ENCODE results near the gene CAMK2A. TPM values are rescaled to one million over a fixed set of nuclear protein-coding genes. Genes with fewer than 3 reads are reported as not detected.

CAMK2A gene
- polyA plus RNA-seq, 6 donors from 2014 or later: not detected

DNA sequence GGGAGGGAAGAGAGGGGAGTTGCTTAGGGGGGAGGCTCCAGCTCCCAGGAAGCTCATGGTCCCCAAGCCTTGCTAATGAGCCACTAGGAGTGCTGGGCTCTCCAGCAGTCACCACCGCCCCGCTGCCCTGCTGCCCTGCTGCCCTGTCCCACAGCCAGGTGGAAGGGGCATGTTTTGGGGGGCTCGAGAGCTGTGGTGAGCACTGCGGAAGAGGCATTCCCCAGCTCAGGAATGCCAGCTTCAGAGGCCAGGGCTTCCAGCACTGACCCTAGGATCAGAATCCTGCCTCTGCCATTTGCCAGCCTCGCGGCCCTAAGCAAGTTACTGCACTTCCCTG lies 82.8 kb downstream of the CAMK2A start:
- H3K4me1 Mint-ChIP-seq: peaks cover 0 to 16% (median 15%) of the 10 kb centered on the region in 3 donors
- ATAC-seq (ENCODE audit: low read depth in 2 of 2) (no peak), DNase-seq (no peak)
- no peaks in the 10 kb centered on the region for H3K36me3 Mint-ChIP-seq
- H3K9me3 Mint-ChIP-seq: peaks cover 0 to 2% (median 0%) of the 10 kb centered on the region in 7 donors
- no peak overlapping the region for H3K4me3 Mint-ChIP-seq
- H3K27me3 Mint-ChIP-seq: peaks cover 13 to 50% (median 47%) of the 10 kb centered on the region in 3 donors
- H3K27ac Mint-ChIP-seq: no peak overlapping the region

DNA sequence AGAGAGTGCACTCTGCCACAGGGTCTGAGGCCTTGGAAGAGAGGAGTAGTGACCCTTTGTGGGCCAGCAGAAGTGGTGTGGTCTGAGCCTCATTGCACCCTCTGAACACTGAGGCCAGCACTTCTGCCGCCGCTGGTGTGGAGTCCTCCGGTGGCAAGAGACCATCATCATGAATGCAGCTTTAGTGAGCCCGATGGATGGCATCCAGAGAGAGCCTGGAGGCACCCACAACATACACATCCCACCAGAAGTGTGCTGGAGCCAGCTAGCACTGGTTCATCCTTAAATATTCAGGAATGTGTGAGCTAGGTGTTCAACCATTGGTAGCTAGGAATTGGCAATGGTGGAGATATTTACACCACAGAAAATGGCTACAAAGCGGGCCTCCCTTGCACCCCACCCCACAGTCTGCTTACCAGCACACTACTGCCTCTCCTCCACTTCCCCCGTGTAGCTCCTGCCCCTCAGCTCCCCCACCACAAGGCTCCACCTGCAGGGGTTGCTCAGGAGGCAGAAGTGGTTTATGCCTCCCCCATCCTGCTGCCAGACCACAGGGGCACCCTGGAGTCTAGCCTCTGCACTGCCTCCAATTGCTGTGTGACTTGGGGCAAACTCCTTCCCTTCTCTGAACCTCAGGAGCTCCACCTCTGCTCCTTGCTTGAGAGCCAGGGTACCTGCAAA lies 83.3 kb downstream of the CAMK2A start:
- Mint-ChIP-seq H3K36me3 (no peaks in the 10 kb centered on the region), H3K27ac (no peak overlapping the region), H3K9me3 (peaks cover 0 to 2% (median 0%) of the 10 kb centered on the region in 7 donors), H3K4me1 (peaks cover 0 to 16% (median 15%) of the 10 kb centered on the region in 3 donors), H3K4me3 (no peak overlapping the region), H3K27me3 (peaks cover 13 to 48% (median 42%) of the 10 kb centered on the region in 3 donors)
- DNase-seq (no peak), ATAC-seq (ENCODE audit: low read depth in 2 of 2) (no peak)

DNA sequence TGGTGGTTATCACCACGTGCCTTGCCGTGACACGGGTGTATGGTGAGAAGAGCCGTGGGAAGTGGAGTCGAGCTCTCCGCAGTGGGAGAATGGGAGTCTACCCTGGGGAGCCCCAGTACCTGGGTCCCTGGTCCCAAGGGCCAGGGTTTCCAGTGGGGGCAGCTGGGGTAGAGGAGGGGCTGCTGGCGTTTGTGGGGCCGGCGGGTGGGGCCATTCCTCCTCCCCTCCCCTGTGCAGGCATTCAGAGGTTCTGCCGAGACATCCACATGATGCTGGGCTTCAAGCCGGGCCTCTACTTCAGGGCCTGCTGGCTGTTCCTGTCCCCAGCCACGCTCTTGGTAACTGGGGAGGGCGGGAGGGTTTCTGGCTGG lies 85.0 kb downstream of the CAMK2A start:
- Mint-ChIP-seq H3K27me3 (peaks cover 18 to 42% (median 29%) of the 10 kb centered on the region in 3 donors), H3K36me3 (no peaks in the 10 kb centered on the region), H3K27ac (no peak overlapping the region), H3K4me1 (peaks cover 0 to 10% (median 9%) of the 10 kb centered on the region in 3 donors), H3K9me3 (peaks cover 0 to 2% (median 0%) of the 10 kb centered on the region in 7 donors), H3K4me3 (peak overlapping the region in 1 of 8 donors; percentile 60)
- ATAC-seq (ENCODE audit: low read depth in 2 of 2) (no peak), DNase-seq (no peak)

DNA sequence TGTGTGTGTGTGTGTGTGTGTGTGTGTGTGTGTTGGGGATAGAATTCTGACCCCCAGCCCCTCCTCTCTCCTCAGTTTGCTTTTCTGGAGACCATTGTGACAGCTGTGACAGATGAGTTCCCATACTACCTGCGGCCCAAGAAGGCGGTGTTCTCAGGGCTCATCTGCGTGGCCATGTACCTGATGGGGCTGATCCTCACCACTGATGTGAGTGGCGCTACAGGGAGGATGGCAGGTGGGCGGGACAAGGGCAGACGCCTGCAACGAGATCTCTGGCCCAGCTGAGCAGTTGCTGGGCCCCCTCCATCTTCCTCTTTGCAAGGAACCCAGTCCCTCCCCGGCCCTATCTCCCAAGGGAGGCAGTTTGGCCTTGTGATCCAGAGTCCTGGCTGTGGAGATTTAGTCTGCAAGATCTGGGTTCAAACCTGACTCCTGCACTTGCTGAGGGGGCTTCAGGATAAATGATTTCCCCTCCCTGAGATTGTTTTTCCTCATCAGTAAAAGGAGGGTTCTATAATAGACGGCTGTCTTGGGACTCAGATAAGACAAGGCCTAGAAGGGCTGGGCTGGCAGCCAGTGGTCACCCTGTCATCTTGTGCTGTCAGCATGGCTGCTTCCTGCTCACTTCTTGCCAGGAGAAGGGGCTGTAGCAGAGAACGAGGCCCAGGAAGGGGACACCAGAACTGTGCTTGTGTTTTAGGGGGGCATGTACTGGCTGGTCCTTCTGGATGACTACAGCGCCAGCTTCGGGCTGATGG lies 85.6 kb downstream of the CAMK2A start:
- no peaks in the 10 kb centered on the region for H3K36me3 Mint-ChIP-seq

DNA sequence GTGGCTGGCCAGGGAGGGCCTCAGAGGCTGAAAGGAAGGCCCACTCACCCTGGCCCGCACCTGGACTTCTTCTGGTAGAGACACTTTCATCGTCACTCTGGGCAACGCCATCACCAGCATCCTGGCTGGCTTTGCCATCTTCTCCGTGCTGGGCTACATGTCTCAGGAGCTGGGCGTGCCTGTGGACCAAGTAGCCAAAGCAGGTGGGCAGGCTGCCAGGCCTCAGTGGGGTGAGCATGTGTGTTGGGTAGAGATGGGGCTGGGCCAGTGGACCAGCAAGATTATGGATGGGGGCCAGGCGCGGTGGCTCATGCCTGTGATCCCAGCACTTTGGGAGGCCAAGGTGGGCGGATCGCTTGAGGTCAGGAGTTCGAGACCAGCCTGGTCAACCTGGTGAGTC lies 87.1 kb downstream of the CAMK2A start:
- DNase-seq (no peak), ATAC-seq (ENCODE audit: low read depth in 2 of 2) (no peak)
- no peaks in the 10 kb centered on the region for H3K36me3 Mint-ChIP-seq
- H3K9me3 Mint-ChIP-seq: no peaks in the 10 kb centered on the region
- no peak overlapping the region for H3K27ac Mint-ChIP-seq
- peaks cover 21 to 42% (median 27%) of the 10 kb centered on the region in 3 donors for H3K27me3 Mint-ChIP-seq
- H3K4me1 Mint-ChIP-seq: no peaks in the 10 kb centered on the region
- H3K4me3 Mint-ChIP-seq: no peak overlapping the region

More for the DNA sequence above, 85.6 kb downstream of the CAMK2A start:
- no peak for ATAC-seq (ENCODE audit: low read depth in 2 of 2)
- no peak overlapping the region for H3K27ac Mint-ChIP-seq
- DNase-seq: no peak
- H3K4me1 Mint-ChIP-seq: peaks cover 0 to 5% (median 3%) of the 10 kb centered on the region in 3 donors
- peak overlapping the region in 1 of 8 donors; percentile 60 for H3K4me3 Mint-ChIP-seq
- H3K27me3 Mint-ChIP-seq: peaks cover 18 to 42% (median 29%) of the 10 kb centered on the region in 3 donors
- peaks cover 0 to 2% (median 0%) of the 10 kb centered on the region in 7 donors for H3K9me3 Mint-ChIP-seq

DNA sequence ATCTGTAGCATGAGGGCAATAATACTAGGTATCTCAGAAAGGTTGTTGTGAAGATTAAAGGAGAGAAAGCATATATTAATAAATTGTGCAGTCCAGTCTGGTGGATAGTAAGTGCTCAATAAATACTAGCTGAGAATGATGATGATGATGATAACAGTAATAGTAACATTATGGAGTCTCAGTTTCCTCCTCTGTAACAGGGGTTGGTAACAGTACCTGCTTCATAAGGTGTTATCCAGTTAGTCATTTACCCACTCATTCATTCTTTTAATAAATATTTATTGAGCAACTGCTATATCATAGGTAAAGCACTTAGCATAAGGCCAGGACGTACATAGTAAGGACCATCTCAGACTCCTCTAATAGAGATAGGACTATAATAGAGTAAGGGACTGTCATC lies 92.1 kb downstream of the CAMK2A start:
- no peaks in the 10 kb centered on the region for H3K4me1 Mint-ChIP-seq
- no peaks in the 10 kb centered on the region for H3K9me3 Mint-ChIP-seq
- H3K36me3 Mint-ChIP-seq: no peaks in the 10 kb centered on the region
- no peak overlapping the region for H3K27ac Mint-ChIP-seq
- DNase-seq (no peak), ATAC-seq (ENCODE audit: low read depth in 2 of 2) (no peak)
- no peak overlapping the region for H3K4me3 Mint-ChIP-seq
- H3K27me3 Mint-ChIP-seq: peaks cover 42 to 77% (median 46%) of the 10 kb centered on the region in 3 donors

DNA sequence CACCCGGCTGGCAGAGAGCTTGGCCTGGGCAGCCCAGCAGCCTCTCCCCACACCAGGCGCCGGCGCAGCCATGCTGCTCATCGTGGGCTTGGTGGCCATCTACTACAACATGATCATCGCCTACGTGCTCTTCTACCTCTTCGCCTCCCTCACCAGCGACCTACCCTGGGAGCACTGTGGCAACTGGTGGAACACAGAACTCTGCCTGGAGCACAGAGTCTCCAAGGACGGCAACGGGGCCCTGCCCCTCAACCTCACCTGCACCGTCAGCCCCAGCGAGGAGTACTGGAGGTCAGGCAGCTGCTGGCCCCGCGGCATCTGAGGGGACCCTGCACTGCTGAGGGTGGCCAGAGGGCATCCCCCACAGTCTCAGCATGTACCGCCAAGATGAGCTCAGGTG lies 92.6 kb downstream of the CAMK2A start:
- peaks cover 45 to 77% (median 51%) of the 10 kb centered on the region in 3 donors for H3K27me3 Mint-ChIP-seq
- H3K27ac Mint-ChIP-seq: no peak overlapping the region
- no peak for DNase-seq
- H3K4me3 Mint-ChIP-seq: no peak overlapping the region
- no peaks in the 10 kb centered on the region for H3K4me1 Mint-ChIP-seq
- ATAC-seq (ENCODE audit: low read depth in 2 of 2): no peak
- H3K9me3 Mint-ChIP-seq: no peaks in the 10 kb centered on the region
- H3K36me3 Mint-ChIP-seq: no peaks in the 10 kb centered on the region

DNA sequence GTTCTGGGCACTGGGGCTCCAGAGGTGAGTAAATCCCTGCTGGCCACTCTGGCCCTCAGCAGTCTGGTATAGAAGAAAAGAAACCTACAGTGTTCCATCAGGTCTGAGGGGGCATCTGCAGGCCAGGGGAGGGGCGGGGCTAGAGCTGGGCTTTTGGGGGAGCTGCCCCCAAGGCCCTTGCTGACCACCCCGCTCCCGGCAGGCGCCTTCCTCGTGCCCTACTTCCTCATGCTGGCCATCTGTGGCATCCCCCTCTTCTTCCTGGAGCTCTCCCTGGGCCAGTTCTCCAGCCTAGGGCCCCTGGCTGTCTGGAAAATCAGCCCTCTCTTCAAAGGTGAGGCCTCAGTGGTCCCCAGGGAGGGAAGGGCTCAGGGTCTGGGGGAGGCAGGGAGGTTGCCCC lies 93.1 kb downstream of the CAMK2A start:
- H3K36me3 Mint-ChIP-seq: no peaks in the 10 kb centered on the region
- H3K4me3 Mint-ChIP-seq: no peak overlapping the region
- no peak overlapping the region for H3K27ac Mint-ChIP-seq
- H3K27me3 Mint-ChIP-seq: peaks cover 49 to 80% (median 56%) of the 10 kb centered on the region in 3 donors
- H3K4me1 Mint-ChIP-seq: no peaks in the 10 kb centered on the region
- no peak for ATAC-seq (ENCODE audit: low read depth in 2 of 2)
- no peaks in the 10 kb centered on the region for H3K9me3 Mint-ChIP-seq
- no peak for DNase-seq

DNA sequence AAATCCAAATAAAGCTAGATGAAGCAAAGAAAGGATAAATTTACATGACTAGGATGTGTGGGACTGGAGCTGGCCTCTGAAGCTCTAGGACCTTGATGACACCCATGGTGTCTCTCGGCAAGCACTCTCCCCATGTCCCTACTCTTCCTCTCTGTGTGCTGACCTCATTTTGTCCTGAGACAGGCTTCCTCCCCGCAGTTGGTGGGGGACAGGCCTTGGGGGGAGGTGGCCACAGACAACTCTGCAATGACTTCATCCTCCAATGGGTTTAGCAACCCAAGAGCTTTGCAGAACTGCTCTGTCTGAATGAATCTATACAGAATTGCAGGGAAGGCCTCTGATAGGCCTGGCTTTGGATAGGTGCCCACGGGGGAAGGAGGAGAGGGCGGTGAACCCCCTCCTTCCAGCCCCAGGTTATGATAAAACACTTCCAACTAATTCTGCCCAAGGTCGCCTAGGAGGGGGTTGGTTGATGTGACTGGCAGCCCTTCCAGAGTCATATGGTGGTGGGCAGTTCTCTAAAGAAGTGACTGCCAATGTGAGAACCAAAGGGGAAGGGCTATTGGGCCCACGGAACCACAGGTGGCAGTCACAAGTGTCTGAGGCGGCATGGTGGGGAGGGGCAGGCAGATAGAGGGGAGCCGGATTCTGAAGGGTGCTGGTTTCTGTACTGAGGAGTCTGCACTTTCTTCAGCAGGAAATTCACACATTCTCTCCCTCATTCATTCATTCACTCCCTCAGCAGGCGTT lies 93.7 kb downstream of the CAMK2A start:
- no peaks in the 10 kb centered on the region for H3K36me3 Mint-ChIP-seq
- no peak overlapping the region for H3K27ac Mint-ChIP-seq
- ATAC-seq (ENCODE audit: low read depth in 2 of 2): no peak
- H3K4me1 Mint-ChIP-seq: no peaks in the 10 kb centered on the region
- H3K4me3 Mint-ChIP-seq: peak overlapping the region in 1 of 8 donors; percentile 37
- no peaks in the 10 kb centered on the region for H3K9me3 Mint-ChIP-seq
- peaks cover 53 to 85% (median 62%) of the 10 kb centered on the region in 3 donors for H3K27me3 Mint-ChIP-seq
- DNase-seq: no peak

DNA sequence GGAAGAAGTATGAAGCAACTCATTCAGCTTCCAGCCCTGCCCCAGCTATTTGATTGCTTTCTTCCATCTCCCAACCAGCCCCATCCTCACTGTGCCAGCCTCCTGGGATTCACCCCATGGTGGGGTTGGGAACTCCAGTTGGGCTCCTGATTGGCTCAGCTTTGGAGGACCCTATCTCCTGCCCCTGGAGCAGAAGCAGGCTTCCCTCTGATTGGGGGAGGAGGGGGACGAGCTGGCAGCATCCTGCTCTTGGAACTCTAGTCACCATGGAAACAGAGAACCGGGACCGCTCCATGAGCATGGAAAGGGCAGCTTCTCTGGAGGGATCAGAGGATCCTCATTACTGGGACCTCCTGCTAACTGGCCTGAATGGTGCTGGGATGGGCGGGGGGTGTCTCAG lies 97.1 kb downstream of the CAMK2A start:
- no peaks in the 10 kb centered on the region for H3K36me3 Mint-ChIP-seq

DNA sequence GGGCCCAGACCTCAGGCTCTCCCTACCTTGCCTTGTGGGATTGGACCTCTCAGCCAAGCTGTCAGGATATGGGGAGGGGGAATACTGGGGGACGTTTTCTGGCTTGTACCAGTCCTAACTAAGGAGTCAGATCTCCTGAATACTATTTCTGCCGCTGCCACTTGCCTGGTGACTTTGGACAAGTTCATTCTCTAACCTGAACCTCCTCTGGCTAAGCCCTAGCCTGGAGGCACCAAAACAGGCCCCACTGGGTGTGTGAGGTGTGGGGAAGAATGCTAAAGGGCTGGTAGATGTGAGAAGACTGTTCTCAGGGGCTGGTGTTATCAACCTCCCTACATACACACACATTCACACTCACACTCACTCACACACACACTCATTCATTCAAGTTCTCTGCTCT lies 98.6 kb downstream of the CAMK2A start:
- no peak for ATAC-seq (ENCODE audit: low read depth in 2 of 2)
- Mint-ChIP-seq H3K9me3 (no peaks in the 10 kb centered on the region), H3K4me1 (no peaks in the 10 kb centered on the region), H3K27ac (no peak overlapping the region), H3K27me3 (peaks cover 52 to 77% (median 76%) of the 10 kb centered on the region in 3 donors), H3K36me3 (no peaks in the 10 kb centered on the region), H3K4me3 (peak overlapping the region in 1 of 8 donors; percentile 8)
- DNase-seq: no peak

More for the DNA sequence above, 97.1 kb downstream of the CAMK2A start:
- H3K27ac Mint-ChIP-seq: no peak overlapping the region
- H3K27me3 Mint-ChIP-seq: peaks cover 47 to 78% (median 71%) of the 10 kb centered on the region in 3 donors
- ATAC-seq (ENCODE audit: low read depth in 2 of 2): no peak
- H3K4me1 Mint-ChIP-seq: no peaks in the 10 kb centered on the region
- DNase-seq: no peak
- no peak overlapping the region for H3K4me3 Mint-ChIP-seq
- no peaks in the 10 kb centered on the region for H3K9me3 Mint-ChIP-seq

DNA sequence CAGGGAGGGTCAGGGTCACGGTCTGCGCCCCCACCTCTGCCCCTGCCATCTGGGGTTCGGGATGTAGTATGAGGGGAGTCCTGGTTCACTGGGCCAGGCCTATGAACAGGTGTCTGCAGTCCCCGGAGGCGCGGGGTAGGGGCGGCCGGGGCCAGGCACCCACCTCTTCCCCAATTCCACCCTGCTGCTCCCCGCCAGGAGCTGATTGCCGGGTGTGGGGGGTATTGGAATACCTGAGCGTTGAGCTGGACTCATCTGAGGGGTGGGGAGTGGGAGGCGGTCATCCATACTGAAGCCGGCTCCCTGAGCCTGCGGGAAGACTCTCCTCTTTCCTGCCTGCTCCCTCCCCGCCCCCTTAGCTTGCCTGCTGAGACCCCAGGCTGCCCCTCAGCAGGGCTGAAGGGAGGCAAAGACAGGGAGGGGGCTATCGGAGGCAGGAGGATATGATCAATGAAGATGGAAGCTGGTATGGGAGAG lies 99.0 kb downstream of the CAMK2A start:
- Mint-ChIP-seq H3K36me3 (no peaks in the 10 kb centered on the region), H3K4me3 (no peak overlapping the region), H3K4me1 (no peaks in the 10 kb centered on the region), H3K27ac (no peak overlapping the region), H3K9me3 (no peaks in the 10 kb centered on the region), H3K27me3 (peaks cover 48 to 79% (median 71%) of the 10 kb centered on the region in 3 donors)
- DNase-seq (no peak), ATAC-seq (ENCODE audit: low read depth in 2 of 2) (no peak)

DNA sequence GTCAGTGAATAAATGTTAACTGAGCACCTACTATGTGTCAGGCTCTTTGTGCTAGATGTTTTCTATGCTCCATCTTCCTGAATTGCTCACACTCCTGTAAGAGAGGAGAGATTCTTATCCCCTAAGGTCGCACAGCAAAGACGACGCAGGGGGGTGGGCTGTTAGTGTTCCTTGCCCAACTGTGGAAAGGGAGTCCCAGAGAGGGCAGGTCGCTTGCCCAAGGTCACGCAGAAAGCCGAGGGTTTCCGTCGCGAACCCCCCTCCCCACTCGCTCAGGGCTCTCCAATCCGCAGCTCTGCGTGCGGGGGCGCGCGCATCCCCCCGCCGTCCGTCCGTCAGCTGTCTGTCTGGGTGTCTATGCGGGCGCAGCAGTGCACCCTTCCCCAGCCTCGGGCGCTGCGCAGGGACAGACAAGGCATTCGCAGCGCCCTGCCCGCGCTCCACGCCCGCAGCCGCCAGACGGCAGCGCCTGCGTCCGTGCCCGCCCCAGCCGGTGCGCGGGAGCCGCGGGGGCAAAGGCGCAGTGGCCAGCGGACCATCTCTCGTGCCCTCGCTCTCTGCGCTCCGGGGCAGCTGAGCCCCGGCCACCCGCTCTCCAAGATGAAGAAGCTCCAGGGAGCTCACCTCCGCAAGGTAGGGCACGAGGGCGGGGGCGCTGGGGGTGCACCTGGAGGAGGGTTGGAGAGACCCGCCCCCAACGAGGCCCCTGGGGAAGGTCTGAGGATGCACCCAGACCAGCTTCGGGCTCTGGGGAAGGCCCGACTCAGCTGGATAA lies 99.7 kb downstream of the CAMK2A start, which contains the start of gene SLC6A7:
SLC6A7 (plus strand) TSS at position 335 of the 775 bp plus-strand sequence; CDS start at position 601, 266 bp downstream.
- no peak within 1 kb of the TSS for H3K27ac Mint-ChIP-seq
- H3K4me1 Mint-ChIP-seq: no peaks in the 10 kb centered on the region
- H3K9me3 Mint-ChIP-seq: no peaks in the 10 kb centered on the region

More for the DNA sequence above, 99.7 kb downstream of the CAMK2A start, which contains the start of gene SLC6A7:
- no peaks in the 10 kb centered on the region for H3K36me3 Mint-ChIP-seq
- DNase-seq: no peak
- H3K4me3 Mint-ChIP-seq: no peak within 1 kb of the TSS
- no peak for ATAC-seq (ENCODE audit: low read depth in 2 of 2)
- H3K27me3 Mint-ChIP-seq: peaks cover 45 to 73% (median 67%) of the 10 kb centered on the region in 3 donors

Data from naive B cell (primary cell).